Suppressor macrophage treated with lipopolysaccharide for 1 hour (primary cell): ENCODE results near the gene AGBL5.
"Not testable (repeated sequence)": the region's sequence is repeated elsewhere in the genome, so short reads cannot be mapped to it uniquely, and the experiment has no call there.

ENCODE experiments used
- DNase-seq, 3 donors: peaks; one replicate each; pipeline ENCODE4 v3.0.0-alpha.2; 2020 to 2022

Gene AGBL5

DNA sequence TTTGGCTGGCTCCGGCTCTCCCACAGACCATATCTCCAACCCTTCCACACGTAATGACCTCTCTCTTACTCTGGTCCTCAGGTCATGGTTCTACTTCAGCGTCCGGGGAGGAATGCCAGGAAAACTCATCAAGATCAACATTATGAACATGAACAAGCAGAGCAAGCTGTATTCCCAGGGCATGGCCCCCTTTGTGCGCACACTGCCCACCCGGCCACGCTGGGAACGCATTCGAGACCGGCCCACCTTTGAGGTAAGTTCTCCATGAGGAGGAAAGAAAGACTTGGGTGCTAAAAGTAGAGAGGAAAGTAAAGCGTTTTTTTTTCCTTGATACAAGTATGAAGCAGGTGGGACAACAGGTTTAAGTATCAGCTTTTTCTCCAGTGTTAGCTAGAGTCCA, 1.9 kb downstream of the AGBL5 start:
- DNase-seq: no peak

DNA sequence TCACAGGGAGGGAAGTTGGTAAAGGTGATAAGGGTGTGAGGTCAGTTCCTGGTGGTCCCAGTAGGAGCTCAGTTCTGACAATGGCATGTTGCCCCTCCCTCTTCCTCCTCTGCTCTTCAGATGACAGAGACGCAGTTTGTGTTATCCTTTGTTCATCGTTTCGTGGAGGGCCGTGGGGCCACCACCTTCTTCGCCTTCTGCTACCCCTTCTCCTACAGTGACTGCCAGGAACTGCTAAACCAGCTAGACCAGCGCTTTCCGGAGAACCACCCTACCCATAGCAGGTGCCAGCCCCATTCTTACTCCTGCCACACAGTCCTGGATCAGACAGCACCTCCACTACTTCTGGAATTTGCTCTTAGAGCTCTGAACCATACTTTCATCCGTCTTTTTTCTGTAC, 2.3 kb downstream of the AGBL5 start:
- no peak for DNase-seq

DNA sequence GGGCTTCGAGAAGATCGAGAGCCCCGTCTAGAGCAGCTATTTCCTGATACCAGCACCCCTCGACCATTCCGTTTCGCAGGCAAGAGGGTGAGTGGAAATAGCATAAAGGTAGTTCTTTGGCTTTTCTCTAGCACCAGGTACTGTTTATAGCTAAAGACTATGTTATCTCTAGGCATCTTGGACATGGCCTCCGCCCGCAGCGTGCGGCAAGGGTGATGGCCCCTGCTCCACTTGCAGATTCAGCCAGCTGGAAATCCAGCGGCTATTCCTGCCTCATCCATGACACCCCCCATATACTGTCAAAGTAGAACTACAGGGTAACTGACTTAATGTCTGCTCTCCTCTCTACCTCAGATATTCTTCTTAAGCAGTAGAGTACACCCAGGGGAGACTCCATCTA, 3.3 kb downstream of the AGBL5 start:
- DNase-seq: no peak

DNA sequence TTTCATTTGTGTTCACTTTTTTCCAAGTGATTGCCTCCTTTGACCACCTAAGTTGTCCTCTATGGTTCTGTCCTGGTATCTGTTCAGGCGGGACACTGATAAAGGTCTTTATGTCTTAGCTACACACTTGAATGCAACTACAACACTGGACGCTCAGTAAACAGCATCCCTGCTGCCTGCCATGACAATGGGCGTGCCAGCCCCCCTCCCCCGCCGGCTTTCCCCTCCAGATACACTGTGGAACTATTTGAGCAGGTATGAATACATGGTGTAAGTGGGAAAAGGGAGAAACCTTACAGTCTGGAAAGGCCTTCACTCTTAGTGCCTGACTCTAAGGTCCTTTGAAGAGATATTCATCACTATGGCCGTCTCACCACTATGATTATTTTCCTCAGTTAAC, 5.7 kb downstream of the AGBL5 start:
- DNase-seq: no peak

DNA sequence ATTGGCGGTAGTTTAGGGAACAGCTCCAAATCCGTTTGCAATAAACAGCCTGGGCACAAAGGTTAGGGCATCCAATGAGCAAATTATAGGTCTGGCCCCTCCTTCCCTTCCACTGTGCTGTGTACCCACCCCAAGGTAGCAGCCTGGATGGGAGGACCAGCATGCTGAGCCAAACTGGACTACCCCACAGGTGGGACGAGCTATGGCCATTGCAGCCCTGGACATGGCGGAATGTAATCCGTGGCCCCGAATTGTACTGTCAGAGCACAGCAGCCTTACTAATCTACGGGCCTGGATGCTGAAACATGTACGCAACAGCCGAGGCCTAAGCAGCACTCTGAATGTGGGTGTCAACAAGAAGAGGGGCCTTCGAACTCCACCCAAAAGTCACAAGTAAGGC, 6.7 kb downstream of the AGBL5 start:
- DNase-seq: no peak

DNA sequence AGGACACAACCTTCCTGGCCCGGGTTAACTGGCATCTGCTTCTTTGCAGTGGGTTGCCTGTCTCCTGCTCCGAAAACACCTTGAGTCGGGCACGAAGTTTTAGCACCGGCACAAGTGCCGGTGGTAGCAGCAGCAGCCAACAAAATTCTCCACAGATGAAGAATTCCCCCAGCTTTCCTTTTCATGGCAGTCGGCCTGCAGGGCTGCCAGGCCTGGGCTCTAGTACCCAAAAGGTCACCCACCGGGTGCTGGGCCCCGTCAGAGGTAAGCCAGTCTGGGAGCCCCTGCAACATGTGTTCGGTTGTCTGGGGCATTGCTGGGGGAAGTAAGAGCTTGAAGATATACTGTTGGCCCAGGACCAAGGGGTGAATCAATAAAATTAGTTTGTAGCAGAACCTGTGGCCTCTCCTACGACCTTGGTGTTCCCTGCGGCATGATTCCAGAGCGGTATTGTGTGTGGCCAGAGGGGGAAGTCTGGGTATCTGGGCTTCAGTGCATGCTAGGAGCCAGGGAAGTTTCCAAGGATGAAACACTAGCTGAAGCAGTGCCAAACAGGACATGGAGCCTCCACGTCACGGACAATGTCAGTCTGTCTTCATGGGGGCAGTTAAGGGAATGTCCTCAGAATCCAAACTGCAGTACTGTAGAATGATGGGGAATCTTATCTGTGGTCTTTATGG, 7.8 kb downstream of the AGBL5 start:
- DNase-seq: no peak

DNA sequence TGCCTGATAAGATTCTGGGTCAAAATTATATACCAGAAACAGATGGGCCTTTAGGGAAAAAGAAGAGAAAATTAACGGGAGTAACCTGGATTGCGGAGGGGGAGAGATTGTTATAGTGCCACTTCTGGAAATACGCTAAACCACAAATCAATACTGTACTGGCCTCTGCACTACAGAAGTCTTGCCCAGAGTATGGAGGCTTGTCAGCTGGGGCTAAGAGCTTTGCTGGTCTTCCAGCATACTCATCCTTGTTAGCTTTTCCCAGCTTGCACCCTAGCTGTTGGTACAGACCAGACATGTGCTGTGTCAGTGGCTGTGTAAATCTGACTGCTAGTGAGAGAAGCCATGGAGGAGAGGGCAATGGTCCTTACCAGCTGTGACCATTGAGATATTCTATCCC, 8.9 kb downstream of the AGBL5 start:
- no peak for DNase-seq

DNA sequence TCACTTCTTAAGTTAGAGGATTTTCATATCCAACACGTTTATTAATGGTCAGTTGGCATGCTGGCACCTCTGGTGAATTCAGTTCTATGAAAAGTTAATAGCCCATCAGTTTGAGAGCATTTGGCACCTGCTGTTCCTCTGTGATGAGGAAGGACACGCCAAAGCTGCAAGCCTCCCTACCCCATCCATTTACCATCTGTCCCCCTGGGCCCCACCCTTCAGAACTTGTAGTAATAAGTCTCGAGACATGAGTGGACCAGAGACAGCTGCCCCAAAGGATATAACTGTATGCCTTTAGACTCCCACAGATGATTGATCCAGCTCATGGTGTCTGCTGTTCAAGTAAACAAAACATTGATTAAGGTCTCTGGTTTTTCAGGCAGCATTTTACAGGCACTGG, 13.7 kb downstream of the AGBL5 start:
- no peak for DNase-seq

DNA sequence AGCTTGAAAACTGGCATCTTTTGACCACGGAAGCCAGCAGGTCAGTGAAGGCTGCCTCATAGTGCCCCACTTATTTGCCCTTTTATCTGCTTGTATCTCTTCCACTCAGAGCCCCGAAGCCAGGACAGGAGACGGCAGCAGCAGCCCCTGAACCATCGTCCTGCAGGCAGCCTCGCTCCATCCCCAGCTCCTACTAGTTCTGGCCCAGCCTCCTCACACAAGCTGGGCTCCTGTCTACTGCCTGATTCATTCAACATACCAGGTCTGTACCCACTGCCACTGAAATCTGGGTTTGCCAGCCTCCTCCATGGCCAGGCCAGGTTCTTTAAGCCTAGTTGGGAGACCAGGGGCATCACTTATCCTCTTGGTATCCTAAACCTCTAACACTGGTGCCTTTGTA, 15.9 kb downstream of the AGBL5 start:
- DNase-seq: no peak

DNA sequence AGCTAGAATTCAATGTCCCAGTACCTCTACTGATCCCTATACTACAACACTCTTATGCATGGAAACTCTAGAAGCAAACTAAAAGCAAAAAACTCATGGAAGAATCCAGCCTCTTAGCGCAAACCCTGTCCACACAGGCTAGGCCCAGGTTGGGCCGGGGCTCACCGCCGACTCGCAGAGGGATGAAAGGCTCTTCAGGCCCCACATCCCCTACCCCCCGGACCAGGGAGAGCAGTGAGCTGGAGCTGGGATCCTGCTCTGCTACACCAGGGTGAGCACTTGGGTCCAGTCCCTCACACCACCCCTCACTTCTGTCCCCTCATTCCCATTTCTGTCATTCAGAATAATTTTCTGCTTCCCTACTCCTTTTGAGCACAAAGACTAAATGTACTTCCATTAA, 18.0 kb downstream of the AGBL5 start:
- DNase-seq: no peak

DNA sequence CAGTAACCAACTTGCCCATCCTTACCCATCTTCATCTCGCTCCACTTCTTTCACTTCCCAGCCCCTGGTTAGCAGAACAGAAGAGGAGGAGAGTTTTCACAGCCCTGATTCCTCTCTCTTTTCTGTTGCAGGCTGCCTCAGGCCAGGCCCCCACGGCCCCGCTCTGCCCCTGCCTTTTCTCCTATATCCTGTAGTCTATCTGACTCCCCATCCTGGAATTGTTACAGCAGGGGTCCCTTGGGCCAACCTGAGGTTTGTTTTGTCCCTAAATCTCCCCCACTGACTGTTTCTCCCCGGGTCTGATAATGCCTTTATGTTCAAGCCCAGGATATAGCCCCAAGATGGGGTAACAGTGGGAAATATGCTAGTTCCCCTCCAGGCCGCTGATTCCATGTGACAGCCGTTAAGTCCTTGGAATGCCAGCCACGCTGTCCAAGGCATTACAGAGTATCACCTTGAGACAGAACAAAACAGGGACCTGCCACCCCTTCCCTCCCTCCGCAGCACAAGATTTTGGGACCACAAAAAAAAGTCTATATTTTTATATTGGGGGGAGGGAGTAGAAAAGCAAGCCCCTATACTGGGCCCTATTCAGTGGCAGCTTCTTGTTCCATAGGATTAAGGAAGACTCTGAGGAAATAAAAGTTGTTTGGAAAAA, 18.6 kb downstream of the AGBL5 start:
- DNase-seq: no peak

DNA sequence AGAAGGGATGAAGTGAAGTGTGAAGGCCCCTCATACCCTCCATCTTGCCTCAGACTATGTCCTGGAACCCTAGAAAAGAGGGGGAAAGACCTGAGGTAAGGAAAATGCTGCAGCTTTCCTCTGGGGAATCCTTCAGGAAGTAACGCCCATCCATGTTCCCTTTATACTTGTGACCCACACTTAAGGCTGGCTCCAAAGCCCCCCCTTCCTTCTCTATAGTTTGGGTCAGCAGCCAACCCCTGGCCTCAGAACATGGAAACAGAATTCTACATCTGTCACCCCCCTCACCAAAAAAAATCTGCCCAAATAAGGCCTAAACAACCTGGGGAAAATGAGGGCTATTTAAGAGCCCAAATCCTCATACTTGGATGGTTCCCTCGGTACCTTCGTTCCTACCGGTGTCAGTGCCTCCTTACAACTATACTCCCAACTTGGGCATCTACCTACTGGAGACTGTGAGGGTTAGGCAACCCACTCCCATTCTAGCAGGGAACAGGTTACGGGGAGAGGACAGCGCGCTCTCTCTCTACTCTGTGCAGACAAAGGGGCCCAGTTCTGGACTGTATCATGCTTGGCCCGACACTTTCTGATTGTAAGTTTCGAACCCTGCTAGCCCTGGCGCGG, 19.3 kb downstream of the AGBL5 start:
- DNase-seq: no peak

DNA sequence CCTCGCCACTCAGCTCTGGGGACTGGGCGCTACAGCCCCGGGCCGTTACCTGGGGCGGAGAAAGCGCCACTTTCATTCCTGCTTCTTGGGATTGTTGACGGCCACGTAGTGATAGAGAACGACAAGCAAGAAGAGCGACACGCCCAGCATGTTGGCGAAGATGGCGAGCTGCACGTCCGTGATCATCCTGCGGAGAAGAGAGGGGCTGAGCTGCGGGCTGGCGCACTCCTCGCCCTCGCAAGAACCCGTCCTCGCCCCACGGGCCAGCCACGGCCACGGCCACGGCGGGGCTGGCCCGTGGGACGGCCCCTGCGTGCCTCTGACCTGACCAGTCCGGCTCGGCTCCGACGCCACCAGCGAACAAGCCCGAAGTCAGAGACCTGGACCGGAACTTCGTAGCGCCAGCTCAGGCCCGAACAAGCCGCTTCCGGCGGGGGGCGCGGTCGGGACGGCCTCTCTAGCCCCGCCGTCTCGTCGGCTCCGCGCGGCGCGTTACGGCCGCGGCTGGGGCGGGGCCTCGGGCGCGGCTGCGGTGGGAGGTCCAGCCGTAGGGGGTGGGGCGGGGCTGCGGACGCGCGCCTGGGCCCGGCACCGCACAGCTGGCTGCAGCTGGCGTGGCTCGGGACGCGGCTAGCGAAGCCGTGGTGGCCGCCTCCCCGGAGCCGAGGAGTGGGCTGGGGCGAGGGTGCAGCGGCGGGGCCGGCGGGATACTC, 20.0 kb downstream of the AGBL5 start, which contains the start of gene OST4:
Gene OST4, minus strand, starts transcription at position 378 of the 713 bp plus-strand sequence.
- DNase-seq: peak; percentile 95 to 99 (median 98)

DNA sequence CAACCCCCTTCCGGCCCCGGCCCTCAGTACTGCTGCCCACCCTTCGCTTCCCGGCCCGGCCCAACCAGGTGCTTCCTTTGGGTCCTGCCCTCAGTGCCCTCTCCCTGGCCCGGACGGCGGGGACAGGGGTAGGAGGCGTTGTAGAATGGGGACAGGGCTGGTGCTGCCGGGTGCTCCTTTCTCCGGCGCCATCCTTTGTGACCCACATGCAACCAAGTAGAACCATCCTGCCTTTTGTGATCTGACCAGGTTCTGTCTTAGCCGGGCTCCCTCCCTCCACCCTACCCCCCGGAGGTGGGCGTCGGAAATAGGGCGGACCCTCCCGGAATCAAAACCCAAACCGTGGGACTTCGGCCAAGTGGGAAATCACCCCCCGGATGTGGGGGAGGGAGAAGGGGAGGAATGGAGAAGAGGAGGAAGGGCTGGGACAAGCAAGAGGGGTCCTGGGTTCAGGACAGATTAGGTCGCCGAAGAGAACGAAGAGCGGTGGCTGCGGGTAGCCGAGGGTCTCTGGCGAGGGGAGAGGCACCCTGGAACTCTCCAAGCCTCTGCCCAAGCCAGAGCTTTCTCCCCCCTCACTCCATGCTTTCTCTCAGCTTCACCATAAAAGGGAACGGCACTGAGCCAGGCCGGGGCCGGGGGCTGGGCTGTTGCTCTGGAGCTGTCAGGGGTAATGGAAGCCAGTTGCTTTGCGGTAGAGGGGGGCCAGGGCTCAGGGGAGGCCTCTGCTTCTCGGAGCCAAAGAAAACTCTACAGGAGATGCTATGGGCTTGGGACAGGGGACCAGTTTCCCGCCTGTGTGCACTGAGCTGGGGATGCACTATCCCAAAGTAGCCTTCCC, 20.7 kb downstream of the AGBL5 start:
- peak in 2 of 3 donors; percentile 48 to 62 for DNase-seq

DNA sequence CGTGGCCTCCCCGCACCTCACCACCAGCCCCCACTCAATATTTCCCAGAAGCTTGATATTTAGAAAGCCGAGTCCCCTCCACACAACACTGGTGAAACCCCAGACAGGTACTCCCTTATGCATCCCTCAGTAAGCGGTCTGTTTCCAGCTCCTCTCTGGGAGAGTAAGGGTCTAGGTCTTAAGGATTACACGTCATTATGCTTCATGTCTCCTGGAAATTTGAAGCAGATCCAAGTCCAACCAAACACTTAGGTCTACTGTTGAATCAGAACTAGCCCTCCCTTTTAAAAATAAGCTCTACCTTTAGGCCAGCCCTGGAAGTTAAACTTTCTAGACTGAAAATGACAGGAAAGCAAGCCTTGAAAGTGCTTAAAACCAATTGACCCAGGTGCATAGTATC, 21.5 kb downstream of the AGBL5 start:
- no peak for DNase-seq

DNA sequence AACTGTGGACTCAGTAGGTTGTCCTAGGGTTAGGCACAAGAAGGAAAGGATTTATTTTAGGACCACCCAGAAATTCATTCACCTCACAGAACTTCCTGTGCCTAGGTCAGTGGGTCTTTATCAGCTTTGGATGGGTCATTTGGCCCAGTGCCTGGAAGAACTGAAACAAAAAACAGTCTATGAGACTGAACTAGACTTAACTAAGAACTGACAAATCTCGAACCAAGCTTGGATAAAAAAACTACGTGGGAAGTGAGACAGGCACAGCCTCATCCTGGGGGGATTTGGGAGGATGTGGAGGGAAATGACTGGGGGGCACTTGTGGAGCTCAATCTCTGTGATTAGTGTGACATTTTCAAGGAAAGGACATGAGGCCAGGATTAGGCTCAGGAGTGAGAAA, 22.3 kb downstream of the AGBL5 start:
- peak in 1 of 3 donors; percentile 24 for DNase-seq

DNA sequence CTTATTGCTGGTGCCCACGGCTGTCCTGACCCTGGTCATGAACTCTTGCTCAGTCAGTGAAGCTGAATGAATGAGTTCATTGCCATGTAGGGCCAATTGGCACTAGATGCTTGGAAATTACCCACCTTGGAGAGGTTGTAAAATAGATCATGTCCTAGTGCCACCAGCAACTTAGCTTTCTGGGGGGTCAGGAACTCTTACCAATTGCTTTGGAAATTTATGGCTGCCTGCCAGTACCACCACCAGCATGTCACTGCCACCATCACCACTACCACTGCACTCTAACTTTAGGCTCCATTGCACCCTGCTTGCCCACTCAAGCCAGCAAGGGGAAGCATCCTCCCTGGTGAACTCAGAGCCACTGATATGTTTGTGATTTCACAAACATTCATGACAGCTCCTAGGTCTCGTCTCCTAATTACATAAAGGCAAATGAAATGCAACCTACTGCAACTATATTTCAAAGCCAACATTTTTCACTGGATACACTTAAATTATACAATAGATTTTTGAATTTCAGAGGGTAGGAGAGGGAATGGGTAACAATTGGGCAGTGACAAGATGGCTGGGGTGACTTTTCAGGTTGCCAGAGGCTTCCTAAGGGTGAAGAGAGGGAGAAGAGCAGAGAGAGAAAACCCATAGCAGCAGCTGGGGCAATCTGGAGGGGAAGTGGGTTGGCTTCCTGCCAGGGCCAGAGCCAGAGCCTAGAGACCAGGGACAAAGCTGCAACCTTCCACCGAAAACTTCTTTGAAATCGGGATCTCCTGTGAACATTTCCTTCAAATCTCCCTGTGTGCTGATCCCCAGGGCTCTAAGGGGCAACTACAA, 23.5 kb downstream of the AGBL5 start:
- peak; percentile 51 to 71 (median 59) for DNase-seq

DNA sequence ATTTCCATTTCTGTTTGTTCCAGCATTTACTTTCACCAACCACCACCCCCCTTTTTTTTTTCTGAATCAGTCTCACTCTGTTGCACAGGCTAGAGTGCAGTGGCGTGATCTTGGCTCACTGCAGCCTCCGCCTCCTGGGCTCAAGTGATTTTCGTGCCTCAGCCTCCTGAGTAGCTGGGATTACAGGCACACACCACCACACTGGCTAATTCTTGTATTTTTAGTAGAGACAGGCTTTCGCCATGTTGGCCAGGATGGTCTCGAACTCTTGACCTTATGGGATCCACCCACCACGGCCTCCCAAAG, 24.1 kb downstream of the AGBL5 start:
- not testable (repeated sequence) for DNase-seq

DNA sequence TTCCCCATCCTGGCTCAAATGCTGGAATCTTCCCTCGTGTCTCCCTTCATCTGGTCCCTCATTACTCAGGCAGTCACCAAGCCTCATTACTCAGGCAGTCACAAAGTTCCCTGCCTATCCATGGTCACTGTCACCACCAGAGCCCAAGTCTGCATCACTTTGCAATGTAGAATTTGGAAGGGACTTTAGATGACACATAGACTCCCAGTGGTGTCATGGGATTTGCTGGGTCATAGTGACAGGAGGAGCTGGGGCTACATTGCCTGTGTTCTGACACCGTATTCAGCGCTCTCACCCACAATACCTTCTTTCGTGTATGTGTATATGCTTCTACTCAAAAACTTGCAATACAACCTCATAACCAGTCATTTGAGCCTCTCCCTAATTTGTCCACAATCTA, 24.9 kb downstream of the AGBL5 start:
- DNase-seq: peak; percentile 78 to 86 (median 79)

DNA sequence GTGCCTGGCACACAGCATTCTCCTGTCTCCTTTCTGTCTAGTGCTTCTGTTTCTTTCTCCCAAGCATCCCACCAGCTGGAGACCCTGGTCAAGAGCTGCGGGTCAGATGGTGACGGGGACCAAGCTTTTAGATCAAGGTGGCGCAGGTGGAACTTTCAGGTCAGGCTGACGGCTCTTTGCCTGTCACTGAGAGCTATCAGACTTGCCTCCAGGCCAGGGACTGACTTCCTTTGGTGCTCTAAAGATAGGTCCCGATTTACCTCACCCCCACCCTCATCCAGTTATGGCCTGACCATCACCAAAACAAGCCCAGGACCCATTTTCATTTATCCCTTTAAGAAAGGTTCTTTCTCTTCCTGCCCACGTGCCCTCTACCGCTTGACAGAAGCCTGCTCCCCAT, 25.8 kb downstream of the AGBL5 start:
- no peak for DNase-seq

DNA sequence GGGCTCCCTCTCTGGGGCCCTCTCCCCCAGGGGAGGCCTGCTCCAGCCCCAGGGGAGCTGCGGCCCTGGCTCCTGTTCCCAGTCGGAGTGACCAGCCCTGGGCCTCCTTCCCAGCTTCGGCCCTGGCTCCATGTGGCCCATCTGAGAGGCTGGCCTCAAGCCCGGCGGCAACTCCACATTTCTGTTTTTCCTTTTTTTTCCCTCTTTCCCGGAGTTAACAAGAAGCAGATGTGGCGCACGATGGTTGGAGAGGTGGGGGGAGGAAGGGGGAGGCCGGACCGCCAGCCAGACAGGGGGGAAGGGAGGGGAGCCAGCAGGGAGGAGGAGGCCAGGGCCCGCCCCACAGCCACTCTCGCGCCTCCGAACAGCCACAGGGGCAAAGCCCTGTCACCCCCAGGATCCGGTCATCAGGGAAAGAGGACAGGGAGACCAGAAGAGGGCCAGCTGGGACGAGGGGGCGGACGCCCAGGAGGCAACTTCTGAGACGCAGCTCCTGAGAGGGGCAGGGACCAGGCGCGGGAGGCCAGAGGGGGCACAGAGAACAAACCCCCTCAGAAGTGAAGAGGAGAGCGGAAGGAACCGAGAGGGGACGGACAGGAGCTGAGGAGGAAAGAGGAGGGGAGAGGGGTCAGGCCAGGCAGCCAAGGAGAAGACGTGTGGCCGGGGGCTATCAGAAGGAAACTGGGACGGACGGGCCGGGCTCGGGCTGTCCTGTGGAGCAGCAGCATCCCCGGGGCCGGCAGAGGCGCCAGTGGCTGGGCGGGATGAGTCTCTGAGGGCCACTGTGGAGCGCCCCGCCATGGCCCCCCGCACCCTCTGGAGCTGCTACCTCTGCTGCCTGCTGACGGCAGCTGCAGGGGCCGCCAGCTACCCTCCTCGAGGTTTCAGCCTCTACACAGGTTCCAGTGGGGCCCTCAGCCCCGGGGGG, 27.1 kb downstream of the AGBL5 start, which contains the start of gene EMILIN1:
Gene EMILIN1, plus strand, starts transcription at position 349 of the 928 bp plus-strand sequence. Its CDS starts 451 bp downstream, at position 800.
- peak in 2 of 3 donors; percentile 34 to 46 for DNase-seq
